ENCODE data around the gene BCL2. TPM values are rescaled to one million over a fixed set of nuclear protein-coding genes. Genes with fewer than 3 reads are reported as not detected.

The BCL2 gene
- total RNA-seq, 1 donor from 2014 or later = 14.1 TPM

- Mint-ChIP-seq H3K4me1 (peaks cover 11% of the 10 kb centered on the region), H3K27me3 (ENCODE audit: low read depth) (no peaks in the 10 kb centered on the region), H3K36me3 (ENCODE audit: low read depth) (no peaks in the 10 kb centered on the region), H3K9me3 (peaks cover 3% of the 10 kb centered on the region), H3K4me3 (no peak overlapping the region), H3K27ac (ENCODE audit: unreplicated experiment) (no peak overlapping the region)
- TF ChIP-seq CTCF (conservative IDR thresholded peaks at IDR 0.05) = no peak
- DNase-seq (ENCODE audit: low read depth, low spot score) = no peak
Measured at GRCh38 chr18:63073481-63073880, 246.1 kb downstream of the BCL2 start.

Other genes with a start within 250 kb of the BCL2 start
- 31.0 and 35.7 TPM in 2 replicates for gene KDSR, start 47.4 kb upstream of the BCL2 start, total RNA-seq
- gene VPS4B, start 102.7 kb upstream of the BCL2 start, total RNA-seq = 34.2 and 41.8 TPM in 2 replicates
- gene SERPINB5, start 157.2 kb upstream of the BCL2 start, total RNA-seq = not detected in 2 replicates
- gene SERPINB12, start 222.6 kb upstream of the BCL2 start, total RNA-seq = not detected in 2 replicates